ENCODE measurements around the gene E2F8.

GRCh38 chr11:19199771-19200170 is 41.0 kb downstream of the E2F8 start:
- no peak for TF ChIP-seq CTCF (IDR thresholded peaks at IDR 0.05; ENCODE audit: low read depth, low read length)
- TF ChIP-seq EZH2phosphoT487 (IDR thresholded peaks at IDR 0.05; ENCODE audit: low read depth): no peak

Measured in OCI-LY3 (cell line).